Activated CD4-positive, CD25-positive, alpha-beta regulatory T cell treated with anti-CD3 and anti-CD28 coated beads, Interleukin-2, amount 50 U/mL, for 72 hours (primary cell): ENCODE measurements around the gene SPINDOC.
"Not testable (repeated sequence)": the region's sequence is repeated elsewhere in the genome, so short reads cannot be mapped to it uniquely, and the experiment has no call there.

Experiments used
- DNase-seq: peaks from one replicate; pipeline ENCODE4 v3.0.0; 2021

SPINDOC gene, protein sequence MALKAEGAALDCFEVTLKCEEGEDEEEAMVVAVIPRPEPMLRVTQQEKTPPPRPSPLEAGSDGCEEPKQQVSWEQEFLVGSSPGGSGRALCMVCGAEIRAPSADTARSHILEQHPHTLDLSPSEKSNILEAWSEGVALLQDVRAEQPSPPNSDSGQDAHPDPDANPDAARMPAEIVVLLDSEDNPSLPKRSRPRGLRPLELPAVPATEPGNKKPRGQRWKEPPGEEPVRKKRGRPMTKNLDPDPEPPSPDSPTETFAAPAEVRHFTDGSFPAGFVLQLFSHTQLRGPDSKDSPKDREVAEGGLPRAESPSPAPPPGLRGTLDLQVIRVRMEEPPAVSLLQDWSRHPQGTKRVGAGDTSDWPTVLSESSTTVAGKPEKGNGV

DNA sequence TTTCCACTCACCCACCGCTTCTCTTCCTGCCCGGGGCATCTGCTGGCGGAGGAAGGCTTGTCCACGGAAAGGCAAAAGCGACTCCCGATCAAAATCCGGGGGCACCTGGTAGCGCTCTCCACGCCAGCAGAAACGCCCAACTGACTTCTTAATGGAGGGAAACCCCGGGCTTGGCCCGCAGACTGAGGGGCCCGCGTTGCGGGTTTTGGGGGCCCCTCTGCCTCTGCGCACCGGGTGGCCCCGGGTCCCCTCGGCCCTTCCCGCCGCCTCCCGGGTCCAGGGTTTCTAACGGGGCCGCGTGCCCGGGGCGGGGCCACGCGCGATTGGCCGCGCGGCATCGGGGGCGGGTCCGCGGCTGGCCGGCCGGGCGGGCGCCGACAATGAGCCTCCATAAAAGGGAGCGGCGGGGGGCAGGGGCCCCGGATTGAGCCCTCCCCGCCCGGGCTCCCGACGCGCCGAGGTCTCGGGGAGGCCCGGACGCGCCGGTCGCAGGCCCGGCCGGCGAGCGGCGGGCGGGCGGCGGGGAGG, at the start of gene SPINDOC:
Gene SPINDOC, plus strand, starts transcription at position 422 of the 528 bp plus-strand sequence. CDS start 231 bp downstream, outside the sequence.
- peak; percentile 80 for DNase-seq

DNA sequence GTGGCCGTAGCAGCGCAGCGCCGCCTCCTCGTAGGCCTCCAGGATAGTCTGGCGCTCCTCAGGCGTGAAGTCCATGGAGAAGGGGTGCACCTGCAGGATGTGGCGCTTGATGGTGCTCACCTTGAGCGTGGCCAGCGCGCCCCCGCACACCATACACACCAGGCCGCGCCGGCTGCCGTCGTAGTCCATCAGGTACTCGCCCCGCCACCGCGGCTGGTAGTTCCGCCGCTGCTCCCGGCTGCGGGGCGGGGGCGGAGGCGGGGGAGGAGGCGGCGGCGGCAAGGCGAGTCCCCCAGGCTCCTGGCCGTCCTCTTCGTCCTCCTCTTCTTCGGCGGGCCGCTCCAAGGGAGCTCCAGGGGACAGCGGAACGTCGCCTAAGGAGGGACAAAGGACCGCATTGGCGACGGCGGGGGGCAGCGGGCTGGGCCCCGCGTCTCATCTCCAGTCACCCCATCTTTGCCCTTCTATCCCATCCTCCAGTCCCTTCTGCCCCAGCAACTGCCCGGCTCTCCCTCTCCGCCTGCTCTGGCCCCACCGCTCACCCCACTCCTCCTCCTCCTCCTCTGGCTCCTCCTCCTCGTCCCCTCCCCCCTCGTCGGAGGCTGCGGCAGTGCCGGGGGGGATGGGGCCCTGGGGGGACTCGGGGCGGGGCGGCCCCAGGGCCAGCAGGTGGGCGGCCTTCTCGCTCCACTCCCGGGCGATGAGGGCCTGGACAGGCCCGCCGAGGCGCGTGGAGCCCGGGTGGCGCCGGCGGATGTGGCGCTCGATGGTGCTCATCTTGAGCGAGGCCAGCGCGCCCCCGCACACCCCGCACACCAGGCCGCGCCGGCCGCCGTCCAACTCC, 49.5 kb upstream of the SPINDOC start:
- DNase-seq, result no peak

DNA sequence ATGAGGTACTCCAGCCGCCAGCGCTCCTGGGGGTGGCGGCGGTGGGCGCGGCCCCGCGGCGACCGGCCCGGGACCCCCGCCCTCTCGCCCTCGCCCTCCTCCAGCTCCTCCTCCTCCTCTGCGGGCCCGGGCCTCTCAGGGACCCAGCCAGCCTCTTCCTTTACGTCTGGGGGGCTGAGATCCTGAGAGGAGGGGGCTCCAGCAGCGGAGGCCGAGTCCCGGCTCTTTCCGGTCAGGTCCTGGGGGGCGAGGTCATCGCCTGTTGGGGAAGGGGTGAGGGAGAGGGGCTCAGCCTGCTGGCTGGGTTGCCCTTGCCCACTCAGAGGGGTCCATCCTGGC, 48.9 kb upstream of the SPINDOC start:
- no peak for DNase-seq

DNA sequence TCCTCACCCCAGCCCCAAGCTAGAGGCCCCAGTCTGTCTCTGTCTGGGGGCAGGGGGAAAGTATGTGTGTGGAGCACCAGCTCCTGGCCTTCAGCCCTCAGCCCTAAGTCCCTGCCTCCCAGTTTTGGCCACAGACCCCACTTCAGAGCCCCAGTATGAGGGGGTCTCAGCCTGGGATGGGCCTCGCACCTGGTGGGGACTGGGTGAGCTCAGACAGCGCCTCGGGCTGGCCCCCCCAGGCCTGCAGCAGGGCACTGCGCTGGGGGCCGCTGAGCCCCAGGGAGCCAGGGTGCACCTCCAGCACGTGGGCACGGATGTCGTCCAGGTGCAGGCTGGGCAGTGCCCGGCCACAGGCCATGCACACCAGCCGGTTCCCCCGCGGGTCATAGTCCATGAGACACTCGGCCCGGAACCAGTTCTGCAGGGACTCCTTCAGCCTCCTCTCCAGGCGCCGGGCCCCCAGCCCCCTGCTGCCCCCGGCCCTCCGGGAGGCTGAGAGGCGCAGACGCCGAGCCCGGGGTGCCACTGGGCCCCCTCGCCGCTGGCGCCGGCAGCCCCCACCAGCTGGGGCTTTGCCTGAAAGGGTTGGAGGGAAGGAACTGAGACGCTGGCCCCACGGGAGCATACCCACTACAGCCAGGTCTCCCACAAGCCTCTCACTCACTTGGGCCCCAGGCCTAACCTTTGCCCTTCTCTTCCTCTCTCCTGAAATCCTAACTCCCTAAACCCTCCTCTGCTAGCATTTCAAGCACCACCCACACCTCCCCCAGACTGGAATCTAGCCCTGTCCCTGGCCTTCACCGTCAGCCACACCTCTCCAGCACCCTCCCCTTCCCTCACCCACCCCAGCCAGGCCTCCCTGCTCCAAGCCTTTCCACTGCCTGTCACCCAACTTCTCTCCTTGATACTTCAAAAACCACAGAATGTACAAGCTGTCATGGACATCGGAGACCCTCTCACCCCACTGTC, 48.3 kb upstream of the SPINDOC start:
- no peak for DNase-seq

DNA sequence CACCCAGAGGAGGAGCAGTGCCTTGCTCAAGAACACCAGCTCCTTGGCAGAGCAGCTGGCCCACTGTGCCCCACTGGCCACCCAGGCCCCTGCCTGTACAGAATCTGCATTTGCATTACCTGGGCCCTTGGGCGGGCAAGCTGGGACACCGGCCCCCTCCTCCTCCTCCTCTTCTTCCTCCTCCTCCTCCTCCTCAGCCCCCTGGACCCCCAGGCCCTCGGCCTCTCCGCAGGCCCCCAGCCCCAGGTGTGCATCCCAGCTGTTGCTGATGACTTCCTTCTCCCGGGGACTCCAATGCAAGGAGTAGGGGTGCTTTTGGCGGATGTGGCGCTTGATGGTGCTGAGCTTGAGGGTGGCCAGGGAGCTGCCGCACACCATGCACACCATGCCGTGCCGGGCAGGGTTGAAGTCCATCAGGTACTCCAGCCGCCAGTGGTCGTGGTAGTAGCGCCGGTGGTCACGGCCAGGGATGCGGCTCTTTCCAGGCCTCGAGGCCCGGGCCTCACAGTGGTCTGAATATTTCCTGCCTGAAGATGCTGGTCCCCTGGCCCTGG, 47.5 kb upstream of the SPINDOC start:
- no peak for DNase-seq

DNA sequence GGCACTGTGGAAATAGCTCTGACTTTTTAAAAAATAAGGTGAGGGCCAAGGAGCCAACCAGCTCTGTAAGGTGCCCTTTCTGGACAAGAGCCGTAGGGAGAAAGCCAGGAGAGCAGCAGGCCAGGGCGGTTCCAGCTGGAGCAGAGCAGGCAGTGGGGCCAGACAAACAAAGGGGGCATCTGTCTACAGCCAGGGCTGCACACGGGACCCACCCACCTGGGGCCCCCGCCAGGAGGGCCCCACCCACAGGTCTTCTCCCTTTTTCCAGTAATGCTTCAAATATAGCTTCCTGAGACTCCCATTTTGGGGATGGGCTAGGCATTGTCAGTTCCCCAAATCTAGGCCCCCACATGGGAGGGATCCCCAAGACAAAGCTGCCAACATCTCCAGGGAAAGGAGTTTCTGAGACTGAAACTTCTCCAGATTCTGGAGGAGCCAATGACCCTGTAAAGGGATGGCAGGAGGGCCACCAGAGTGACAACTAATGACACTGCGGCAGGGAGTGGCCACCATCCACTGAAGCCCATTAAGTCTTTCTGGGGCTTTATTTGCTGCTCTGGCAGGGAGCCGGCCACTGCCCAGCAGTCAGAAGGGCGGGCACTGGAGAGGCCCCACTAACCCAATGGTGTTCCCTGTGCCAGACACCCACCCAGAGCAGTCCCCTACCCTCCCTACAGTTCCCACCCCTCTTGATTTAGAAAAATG, 46.6 kb upstream of the SPINDOC start:
- DNase-seq, result no peak

DNA sequence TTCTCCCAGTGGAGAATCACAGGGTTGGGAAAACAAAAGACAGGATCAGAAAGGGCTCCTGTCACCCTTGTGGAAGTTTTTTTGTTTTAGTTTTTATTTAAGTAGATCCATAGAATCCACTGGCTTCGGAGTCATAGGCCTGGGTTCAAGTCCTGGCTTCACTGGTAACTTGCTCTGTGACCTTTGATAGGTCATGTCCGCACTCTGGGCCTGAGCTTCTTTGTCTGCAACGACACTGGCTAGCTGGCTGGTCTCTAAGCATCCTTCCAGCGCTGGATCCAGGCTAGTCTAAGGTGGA, 46.0 kb upstream of the SPINDOC start:
- DNase-seq, result no peak

DNA sequence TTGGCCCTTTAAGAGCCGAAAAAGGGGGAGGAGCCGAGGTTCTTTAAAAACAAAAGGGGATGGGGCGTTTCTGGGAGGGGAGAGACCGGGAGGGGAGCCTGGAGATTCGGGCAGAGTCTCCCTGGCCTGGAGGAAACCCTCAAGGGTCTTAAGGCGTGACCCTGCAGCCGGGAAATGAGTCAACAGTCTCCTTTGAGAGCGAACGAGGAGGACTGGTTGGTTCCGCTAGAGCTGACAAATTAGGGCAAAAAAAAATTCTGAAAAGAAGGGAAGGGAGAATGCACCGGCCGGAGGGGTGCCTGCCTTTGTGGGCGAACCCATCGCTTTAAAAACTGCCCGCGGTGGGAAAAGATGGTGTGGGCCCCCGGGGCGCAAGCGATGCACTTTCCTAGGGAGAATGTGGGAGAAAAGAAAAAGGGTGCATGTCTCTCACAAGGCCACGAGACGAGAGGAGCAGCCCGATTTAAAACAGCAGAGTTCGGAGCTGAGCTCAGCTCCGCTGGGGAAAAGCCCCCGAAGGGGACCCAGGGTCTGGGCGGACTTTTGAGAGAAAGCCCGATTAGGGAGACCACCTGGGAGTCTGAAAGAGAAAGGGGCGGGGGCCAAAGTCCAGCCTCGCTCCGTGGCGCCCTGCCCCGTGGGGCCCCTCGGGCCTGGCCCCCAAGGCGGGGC, 45.6 kb upstream of the SPINDOC start:
- DNase-seq, result no peak

DNA sequence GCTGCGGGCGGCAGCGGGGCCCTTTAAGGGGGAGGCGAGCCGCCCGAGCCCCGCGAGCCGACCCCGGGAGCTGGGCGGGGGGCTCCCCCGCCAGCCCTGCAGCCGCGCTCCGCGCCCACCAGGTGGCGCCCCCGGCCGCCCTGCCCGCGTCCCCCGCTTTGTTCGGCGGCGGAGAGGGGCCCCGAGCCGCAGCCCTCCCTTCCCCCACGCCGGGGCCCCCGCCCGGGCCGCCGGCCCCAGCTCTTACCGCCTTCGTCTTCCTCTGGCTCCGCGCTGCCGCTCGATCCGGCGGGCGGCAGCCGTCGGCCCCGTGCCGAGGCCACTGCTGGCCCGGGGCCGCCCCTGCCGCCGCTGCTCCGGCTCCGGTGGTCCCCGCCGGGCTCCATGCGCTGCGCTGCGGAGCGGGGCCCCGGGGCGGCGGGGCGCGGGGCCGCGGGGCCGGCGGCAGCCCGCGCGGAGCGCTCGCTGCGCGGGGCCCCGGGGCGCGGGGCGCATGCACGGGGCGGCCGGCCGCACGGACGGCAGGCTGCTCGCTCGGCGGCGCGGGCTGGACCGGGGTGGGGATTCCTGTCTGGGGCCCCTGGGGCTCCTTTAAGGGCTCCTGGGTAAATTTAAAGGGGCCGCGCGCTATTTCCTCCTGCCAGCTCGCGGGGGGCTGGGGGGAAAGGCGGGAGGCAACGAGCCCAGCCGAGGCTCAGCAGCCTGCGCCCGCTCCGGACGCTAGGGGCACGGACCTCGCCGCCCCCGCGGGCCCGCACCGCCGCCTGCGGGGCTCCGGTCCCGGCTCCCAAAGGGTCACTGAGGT, 44.8 kb upstream of the SPINDOC start, which contains the start of gene ZFTA:
Gene ZFTA, minus strand, starts transcription at position 539 of the 805 bp plus-strand sequence. Its CDS starts 153 bp downstream, at position 386.
- peak; percentile 72 for DNase-seq

DNA sequence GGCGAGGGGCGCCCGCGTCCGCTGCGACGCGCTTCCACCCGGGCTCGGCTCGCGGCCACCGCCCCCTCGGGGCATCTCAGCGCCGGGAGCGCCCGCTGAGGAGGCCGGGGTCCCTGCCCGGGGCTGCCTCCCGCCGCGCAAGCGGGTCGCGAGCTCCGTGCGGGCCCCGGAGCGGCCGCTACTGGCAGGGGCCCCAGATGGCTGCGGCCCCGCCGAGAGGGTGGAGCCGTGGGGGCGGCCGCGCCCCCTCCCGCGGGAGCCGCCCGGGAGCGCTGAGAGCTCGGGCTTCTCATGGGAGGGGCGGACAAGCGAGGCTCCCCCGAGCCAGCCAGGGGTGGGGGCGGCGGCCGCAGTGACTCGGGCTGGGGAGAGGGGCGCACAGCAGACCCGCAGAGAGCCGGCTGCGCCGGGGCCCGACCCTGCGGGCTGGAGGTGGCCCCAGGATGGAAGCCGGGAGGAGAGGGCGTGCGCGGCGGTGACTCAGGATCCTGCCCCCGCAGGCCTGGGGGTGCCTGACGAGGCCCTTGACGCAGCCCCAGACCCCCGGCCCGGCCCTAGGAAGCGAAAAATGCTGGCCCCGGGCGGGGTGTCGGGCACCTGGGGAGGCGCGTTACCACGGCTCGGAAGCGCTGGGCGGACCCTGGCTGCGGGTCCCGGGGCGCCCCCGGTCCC, 44.1 kb upstream of the SPINDOC start:
- DNase-seq, result no peak

DNA sequence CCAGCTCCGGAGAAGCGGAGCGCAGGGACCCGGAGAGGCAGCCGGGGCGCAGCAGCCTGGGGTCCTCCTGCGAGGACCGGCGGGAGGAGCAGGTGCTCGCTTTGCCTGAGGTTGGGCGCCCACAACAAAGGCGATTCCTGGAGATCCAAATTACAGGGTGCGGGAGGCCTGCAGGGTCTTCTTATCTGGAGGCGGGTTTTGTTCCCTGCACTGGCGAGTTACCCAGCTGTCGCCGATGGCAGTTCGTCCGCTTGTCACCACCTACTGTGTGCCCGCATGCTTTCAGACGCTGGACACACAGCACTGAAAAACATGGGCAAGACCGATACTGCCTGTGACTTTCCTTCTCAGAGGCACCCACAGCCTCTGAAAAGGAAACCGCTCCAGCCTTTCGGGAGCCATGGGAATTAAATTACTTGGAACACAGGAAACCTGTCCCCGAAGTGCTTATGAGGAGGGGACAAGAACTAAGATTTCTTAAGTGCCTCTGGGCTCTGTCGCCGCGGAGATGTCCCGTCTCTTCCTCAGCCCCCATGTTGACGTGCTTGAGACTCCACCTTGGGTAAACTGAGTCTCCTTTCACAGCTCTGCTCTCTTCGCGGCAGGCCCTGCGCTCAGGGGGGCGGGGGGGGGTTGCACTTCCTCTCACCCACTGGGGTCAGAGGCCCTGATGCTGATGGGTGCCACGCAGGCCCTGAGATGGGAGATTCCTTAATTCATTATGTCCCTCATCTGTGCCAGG, 43.4 kb upstream of the SPINDOC start:
- no peak for DNase-seq

DNA sequence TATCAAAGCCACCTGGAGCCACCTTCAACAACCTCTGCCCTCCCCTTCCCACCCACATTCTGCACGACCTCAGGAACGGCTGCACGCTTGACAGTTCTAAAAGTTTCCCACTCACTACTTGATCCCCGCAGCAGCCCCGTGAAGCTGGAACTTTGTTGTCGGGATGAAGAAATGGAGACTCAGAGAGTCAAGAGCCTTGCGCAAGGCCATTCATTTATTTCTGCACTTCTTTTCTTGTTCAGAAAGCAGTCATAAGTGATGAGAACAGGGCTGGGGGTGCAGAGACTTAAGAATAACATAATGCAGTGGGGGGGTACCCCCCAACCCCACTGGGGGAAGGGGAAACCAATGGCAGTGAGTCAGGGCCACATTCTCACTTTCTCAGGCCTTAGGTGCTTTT, 42.5 kb upstream of the SPINDOC start:
- DNase-seq, result no peak

DNA sequence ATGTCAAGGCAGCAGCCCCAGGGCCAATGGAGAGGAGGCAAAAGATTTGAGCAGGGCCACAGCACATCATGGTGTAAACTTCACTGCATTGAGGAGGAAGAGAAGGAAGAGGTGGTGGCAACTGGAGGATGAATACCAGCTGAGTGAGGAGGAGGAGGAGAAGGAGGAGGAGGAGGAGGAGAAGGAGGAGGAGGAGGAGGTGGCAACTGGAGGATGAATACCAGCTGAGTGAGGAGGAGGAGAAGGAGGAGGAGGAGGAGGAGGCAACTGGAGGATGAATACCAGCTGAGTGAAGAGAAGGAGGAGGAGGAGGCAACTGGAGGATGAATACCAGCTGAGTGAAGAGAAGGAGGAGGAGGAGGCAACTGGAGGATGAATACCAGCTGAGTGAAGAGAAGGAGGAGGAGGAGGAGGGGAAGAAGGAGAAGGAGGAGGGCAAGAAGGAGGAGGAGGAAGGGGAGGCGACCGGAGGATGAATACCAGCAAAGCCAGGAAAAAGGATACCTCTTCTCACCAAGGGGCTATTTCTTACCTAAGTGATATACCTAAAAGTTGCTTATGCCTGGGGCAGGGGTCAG, 41.4 kb upstream of the SPINDOC start:
- not testable (repeated sequence) for DNase-seq

DNA sequence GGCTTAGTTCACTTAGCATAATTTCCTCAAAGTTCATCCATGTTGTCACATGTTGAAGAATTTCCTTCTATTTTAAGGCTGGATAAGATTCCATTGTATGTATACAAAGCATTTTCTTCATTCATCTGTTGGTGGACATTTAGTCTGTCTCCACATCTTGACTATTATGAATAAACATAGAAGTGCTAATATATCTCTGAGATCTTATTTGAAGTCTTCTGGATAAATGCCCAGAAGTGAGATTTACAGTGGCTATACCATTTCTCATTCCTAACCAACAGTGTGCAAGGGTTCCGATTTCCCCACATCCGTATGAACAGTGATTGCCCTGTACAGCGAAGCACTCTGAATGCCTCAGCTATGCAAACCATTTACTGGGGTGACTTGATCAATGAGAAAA, 38.1 kb upstream of the SPINDOC start:
- DNase-seq, result no peak

DNA sequence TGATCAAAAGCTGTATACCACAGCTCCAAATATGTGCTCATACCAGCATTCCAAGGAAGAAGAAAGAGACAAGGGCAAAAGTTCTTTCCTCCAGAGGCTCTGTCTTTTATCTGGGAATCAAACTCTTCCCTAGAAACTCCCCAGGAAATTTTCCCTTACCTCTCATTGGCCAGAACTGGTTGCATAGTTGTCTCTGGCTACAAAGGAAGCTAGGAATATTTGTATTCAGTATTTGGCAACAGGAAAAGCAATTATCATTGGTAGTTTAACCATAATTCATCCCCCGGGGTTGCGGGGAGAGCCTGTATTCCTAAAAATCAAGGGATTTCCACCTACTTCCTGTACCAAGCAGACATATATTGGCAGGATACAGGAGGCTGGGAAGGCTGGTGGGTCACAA, 34.2 kb upstream of the SPINDOC start:
- DNase-seq, result no peak

DNA sequence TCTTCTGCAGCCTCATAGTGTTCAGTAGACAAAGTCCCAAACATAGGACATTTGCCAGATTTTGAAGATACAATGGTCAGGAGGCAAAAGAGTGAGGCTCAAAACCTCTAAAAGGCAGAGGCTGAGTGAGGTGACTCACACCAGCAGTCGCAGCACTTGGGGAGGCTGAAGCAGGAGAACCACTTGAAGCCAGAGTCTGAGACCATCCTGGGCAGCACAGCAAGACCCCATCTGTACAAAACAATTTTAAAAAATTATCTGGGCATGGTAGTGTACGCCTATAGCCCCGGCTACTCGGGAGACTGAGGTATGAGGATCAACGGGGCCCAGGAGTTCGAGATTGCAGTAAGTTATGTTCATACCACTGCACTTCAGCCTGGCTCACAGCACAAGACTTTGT, 30.5 kb upstream of the SPINDOC start:
- DNase-seq, result no peak

DNA sequence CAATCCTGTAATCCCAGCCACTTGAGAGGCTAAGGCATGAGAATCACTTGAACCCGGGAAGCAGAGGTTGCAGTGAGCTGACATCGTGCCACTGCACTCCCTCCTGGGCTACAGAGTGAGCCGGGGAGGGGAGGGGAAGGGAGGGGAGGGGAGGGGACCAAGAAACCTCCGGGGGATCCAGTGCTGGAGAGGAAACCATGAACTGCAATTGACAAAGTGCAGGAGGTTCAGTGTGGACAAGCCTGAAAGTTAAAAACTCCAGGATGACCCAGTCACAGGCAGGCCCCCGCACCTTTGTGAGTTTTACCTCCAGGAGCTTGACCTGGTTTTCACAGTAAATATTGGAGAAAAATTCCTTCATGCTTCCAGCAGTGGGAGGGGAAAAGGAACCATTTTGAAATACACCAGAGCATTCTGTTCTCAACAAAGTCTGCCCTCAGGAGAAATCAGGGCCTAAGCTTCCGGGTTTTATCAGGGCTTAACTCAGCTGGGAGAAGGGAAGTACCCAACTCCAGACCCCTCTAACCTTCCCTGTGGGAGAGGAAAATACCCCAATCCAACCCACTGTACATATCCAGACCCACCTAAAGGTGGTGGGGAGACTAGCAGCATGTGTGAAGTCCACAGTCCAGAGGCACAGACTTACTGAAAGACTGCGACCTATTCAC, 29.2 kb upstream of the SPINDOC start:
- no peak for DNase-seq

DNA sequence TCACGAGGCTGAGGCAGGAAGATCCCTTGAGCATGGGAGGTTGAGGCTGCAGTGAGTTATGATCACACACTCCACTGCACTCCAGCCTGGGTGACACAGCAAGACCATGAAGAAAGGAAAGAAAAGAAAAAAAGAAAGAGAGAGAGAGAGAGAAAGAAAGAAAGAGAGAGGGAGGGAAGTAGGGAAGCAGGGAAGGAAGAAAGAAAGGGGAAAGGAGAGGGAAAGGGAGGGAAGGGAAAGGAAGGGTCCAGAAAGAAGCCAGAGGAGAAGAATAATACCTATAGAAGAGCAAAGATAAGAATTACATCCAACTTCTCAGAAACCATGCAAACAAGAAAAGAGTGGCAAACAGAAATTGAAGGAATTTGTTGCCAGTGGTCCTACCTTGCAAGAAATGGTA, 27.4 kb upstream of the SPINDOC start:
- DNase-seq, result no peak
